Raji (cell line): Measurements from ENCODE around the gene S100A1.

Source experiments
- POLR2A ChIP-seq: IDR thresholded peaks from 2 replicates; pipeline ENCODE4 v1.6.1; 2011; ENCODE audit warnings: low read depth, low read length, control low read depth; ENCODE audit not compliant: insufficient read depth

Gene S100A1

DNA sequence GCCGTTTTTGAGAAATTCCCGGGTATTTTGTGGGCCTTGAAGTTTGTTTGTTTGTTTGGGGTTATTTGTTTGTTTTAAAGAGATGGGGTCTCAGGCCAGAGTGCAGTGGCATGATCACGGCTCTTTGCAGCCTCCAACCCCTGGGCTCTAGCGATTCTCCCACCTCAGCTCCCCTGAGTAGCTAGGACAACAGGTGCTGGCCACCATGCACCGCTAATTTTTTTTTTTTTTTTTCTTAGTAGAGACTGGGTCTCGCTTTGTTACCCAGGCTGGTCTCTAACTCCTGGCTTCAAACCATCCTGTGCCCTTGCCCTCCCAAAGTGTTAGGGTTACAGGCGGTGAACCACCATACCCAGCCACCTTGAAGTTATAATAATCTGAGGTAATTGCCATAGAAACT, 7.6 kb downstream of the S100A1 start:
- no peak for TF ChIP-seq POLR2A

DNA sequence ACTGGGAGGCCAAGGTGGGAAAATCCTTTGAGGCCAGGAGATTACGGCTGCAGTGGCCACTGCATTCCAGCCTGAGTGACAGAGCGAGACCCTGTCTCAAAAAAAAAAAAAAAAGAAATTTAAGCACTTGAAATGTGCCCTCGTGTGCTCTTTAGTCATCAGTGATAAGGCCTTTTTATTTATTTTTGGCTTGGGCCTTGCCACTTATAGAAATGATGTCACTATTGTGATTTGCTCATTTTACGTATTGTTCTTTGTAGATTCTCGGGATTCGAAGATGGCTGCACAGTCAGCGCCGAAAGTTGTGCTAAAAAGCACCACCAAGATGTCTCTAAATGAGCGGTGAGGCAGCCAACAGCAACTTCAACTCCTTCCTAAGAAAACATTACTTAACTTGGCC, 8.1 kb downstream of the S100A1 start:
- no peak for TF ChIP-seq POLR2A

DNA sequence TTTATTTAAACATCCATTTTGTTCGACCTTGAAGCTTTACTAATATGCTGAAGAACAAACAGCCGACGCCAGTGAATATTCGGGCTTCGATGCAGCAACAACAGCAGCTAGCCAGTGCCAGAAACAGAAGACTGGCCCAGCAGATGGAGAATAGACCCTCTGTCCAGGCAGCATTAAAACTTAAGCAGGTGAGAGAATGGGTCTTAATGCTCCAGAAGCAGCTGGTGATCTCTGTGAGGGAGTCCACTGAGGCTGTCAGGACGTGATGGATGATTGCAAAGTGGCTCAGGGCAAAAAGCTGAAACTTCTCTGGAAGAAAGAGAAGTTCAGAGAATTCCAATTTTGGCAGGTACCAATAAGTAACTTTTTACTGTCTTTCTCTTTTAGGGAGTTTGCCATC, 10.0 kb downstream of the S100A1 start:
- TF ChIP-seq POLR2A: no peak

DNA sequence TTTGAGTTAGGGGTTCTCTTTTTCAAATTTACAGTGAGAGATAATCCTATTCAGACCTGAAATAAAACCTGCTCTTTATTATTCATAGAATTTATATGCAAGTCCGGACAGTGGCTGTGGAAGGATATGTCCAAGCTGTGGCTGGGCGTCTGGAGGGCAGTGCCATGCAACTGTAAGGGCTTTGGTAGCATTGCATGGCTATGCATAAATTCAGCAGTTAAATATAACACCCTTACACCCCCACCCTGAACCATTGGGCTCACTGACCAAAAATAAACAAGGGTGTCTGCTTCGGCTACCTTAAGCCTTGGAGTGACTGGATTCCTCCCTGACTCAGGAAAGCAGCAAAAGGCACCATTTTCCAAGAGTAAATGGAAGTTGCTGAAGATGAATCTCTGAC, 11.0 kb downstream of the S100A1 start:
- TF ChIP-seq POLR2A: no peak

DNA sequence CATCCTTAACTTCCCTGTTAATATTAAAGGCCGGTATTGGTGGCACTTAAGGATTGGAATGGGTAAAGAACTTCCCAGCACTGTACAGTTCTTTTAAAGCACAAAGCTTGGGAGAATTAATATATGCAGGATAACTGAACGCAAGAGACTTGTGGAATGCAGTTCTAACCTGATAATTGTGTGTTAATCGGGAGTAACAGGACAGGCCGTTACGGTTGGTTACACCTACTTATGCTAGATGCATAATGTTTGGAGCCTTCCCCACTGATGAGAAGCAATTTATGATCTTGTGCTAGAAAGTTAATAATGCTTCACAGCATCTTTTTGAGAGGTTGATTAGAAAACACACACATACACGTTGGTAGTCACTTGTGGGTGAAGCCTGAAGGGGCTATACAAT, 12.6 kb downstream of the S100A1 start:
- no peak for TF ChIP-seq POLR2A

DNA sequence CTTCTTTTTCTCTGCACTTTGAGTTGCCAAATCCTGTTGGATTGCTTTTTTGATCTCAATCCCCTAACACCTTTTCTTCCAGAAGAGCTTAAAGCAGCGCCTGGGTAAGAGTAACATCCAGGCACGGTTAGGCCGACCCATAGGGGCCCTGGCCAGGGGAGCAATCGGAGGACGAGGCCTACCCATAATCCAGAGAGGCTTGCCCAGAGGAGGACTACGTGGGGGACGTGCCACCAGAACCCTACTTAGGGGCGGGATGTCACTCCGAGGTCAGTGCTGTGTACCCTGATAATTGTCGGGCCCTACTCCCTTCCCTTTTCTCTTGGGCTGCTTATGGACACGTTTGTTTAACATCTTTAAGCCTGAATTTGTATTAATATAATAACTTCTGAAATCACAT, 13.9 kb downstream of the S100A1 start:
- no peak for TF ChIP-seq POLR2A

DNA sequence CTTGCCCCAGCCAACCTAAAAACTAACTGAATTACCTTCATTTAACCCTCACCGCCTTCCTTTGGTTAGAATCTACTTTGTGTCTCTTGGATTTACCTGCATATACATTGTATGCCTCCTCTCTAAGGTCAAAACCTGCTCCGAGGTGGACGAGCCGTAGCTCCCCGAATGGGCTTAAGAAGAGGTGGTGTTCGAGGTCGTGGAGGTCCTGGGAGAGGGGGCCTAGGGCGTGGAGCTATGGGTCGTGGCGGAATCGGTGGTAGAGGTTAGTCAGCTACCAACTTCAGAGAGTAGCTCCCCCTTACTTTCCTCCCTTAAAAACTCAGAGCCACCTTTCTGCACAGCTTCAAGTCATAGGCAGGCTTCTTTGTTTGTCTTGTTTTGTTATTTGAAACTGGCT, 14.9 kb downstream of the S100A1 start:
- no peak for TF ChIP-seq POLR2A

DNA sequence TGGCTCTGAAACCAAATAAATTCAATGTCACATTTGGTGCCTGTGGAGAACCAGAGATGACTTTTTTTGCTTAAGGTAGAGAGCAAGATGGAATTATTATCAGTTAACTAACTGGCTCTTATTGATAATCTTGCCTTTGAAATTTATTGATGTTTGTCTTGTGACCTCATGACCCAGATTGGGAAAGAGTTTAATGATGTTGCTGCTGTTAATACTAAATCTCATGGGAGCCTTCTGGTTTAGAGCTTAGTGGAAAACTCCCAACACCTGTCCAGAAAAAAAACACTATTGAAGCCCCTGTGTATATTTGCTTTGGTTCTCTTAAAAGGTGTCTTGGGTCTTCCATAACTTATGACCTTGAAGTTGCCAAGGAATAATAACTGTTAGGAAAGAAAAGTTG, 15.6 kb downstream of the S100A1 start:
- no peak for TF ChIP-seq POLR2A

DNA sequence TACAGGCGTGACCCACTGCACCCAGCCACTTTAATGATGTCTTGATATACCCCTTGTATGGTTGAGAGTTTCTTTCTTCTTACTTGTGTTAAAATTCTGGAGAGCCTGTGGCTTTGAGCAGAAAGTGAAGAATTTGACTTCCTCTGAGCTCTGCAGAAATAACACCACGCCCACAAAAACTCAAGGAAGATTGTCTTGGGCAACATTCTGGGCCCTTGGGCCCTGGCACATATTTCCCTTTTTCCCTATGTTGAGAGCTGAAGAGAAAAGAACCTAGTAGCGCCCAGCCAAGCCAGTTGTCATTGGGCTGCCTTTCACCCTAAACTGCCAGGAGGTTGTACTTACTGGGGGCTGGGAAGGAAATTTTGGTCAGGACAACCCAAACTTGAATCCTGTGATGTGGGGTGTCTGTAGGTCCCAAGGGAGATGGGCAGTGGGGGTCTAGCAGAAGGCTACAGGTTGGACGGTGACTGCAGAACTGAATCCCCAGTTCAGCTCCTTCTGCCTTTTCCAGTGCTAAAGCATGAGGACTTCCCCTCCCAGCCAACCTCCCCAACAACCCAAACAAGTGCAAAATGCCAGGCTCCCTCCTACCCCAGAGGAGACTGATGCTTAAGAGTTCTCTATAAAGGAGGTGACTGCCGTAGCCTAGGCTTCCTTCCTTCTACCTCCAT, 18.6 kb downstream of the S100A1 start:
- TF ChIP-seq POLR2A: no peak

DNA sequence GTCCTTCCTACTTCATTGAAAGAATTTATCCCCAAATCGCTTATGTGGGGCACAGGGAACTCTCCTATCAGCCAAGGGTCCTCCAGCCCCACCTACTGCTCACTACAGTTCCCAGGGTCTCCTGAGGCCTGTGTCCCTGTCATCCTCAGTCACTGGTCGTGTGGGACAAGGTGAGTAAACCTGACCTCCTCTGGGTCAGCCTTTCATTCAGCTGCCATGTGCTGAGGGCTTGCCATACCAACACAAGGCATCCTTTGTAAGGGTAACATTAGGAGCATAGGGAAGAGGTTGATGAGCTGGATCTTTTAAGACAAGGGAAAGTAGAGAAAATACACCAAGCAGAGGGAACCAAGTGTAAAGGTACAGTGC, 19.1 kb downstream of the S100A1 start:
- no peak for TF ChIP-seq POLR2A

DNA sequence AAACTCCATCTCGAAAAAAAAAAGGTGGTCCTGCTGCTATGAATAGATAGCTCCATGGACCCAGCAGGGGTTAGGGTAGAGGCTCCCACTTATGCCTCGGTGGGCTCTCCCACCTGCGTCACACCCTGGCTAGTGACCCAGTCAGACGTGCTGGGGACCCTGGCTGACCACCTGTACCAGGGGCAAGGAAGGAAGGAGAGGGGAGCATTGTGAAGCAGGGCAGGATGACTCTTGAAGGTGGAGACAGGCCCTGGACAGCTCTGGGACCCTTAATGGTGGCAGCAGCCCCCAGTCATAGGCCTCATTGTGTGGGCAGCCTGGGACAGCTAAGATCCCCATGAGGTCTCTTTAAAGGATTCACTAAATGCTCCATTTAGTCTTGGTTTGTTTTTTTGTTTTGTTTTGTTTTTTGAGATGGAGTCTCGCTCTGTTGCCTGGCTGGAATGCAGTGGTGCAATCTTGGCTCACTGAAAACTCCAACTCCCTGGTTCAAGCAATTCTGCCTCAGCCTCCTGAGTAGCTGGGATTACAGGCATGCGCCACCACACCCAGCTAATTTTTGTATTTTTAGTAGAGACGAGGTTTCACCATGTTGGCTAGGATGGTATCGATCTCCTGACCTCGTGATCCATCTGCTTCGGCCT, 19.9 kb downstream of the S100A1 start:
- TF ChIP-seq POLR2A: no peak

DNA sequence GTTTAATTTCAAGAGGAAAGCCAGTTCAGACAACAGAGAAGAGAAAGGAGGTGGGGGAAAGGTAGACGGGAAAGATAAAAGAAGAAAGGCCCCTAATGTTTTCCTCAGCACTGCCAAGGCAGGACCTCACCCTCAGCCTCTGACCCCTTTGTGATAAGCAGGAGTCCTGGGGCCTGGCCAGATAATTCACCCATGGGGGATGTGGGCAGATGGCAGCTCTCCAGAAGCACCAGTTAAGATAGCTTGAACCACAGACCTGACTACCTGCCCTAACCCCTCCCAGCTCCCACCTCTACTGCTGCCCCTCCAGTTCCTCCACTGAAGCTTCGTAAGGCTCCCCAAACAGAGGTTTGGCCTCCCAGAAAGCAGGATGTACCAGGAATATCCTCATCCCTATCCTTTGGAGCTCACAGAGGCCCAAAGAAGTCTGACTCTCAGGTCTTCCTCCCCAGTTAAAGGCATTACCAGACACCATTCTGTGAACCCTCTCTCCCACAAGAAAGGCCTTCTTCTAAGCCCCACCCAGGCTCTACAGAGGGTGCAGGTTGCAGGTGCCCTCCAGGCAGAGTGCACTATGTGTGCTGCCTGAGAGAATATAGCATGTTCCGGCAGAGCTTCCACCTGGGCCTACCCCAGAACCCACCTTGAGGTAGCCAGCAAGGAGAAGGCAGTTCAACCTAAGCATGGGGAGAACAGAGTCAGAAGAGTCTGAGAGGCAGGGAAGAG, 21.1 kb downstream of the S100A1 start:
- TF ChIP-seq POLR2A: no peak

DNA sequence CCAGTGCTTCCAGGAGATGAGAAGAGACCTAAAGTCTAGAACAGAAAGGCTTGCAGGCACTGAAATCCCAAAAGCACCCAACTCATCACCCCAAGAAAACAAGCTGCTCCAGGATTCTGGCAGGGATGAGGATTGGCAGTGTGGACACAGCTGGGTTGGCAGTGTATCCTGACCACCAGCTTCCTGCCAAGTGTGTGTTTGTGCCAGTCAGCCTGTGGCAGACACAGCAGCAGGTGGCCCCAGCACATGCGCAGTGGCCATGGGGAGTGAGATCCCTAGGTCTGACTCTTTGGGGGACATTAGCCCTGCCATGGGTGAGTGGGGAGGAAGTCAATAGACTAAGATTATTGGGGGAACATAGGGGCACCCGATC, 21.6 kb downstream of the S100A1 start:
- no peak for TF ChIP-seq POLR2A

DNA sequence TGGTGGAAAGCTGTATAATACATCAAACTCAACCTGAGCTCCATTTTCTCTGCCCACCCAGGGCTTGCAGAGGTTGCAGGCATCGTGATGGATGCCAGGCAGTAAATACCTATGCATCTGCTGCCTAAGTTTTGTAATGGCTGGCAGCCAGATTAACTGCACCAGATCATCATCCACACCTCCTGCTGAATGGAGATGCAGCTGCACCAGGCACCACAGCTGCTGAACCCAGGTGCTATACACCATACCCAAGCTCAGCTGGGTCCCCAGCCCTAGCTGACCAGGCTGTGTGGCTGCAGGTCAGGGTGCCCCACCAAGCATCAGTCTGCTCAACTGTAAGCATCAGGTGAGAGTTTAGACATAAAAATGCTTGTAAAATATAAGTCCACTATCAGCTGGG, 23.5 kb downstream of the S100A1 start:
- TF ChIP-seq POLR2A: no peak

DNA sequence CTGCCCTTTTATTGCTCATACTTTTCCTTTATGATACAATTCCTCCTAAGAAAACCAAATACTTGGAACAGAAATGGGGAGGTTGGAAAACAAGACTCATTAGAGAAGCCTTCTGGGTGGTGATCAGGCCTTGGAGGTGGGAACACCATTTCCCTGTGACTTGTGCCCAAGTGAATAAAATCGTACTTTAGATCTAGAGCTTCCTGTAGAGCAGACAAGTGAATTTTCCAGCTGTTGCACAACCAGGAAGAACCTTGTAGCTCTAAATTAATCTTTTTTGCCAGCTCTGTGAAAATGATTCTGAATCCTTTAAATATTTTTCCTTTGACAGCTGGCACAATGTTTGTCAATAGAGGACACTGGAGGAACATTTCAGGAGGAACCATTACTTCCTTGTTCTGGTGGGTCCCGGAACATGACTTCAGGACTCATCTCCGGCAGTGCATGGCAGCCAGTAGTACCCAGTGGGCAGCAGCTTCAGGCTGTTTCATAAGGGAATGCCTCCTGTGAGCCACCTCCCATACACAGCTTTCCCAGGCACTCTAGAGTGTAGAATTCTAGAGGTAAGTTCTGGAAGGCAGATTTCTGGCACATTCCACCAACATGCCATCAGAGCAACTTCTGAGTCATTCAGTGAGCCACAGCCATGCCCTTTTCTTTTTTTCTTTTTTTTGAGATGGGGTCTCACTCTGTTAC, 24.7 kb downstream of the S100A1 start:
- no peak for TF ChIP-seq POLR2A

DNA sequence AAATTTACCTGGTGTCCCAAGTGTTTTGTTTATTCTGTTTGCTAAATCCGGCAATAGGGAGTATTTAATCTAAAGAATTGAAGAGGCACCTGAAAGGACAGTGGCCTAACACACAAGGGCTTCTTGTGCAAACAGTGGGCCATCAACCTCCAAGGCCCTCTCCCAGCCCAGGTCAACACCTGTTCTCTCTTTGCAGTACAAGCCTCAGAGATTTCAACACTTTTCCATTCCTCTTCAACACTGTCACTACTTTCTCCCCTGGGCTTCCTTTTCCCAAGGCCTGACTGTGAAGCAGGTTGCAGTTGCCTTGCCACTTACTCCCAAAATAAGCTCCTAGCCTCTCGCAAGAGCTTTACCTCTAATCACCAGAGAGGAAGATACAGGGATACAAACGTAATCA, 27.1 kb downstream of the S100A1 start:
- TF ChIP-seq POLR2A: no peak

DNA sequence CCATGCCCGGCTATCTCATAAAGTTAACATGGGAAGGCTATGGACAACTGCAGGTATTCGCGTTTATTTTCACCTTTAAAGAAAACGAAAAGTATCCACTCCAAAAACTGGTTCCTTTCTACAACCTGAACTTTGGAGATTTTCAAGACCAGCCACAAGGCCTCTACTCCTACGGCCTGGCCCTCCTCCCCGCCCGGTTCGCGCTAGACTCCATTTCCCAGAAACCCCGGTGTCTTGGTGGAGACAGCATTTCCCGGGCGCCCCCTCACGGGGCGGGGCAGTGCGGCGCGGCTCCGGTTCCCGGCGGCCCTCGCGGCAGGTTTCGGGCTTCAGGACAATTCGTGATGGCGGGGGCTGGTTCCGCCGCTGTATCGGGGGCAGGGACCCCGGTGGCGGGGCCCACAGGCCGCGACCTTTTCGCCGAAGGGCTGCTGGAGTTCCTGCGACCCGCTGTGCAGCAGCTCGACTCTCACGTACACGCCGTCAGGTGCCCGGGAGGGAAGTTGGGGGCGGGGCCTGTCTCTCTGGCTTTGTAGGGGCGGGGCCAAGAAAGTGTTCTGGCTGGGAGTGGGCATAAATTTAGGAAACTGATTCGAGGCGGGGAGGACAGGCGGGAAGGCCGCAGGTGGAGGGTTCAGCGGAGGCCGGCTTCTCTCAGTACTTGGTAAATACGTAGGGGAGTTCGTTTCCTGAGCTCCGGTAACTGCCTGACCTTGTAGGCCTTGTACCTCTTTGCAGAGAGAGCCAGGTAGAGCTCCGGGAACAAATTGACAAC, 30.4 kb downstream of the S100A1 start, which contains the start of gene SNAPIN:
Gene SNAPIN, plus strand, starts transcription at position 304 of the 775 bp plus-strand sequence. Its CDS starts 41 bp downstream, at position 345.
- peak; percentile 83 for TF ChIP-seq POLR2A
